HG03432 (cell line): ENCODE results near the gene GNA14.
"Not testable (repeated sequence)": the region's sequence is repeated elsewhere in the genome, so short reads cannot be mapped to it uniquely, and the experiment has no call there.

Source experiments
- ATAC-seq: cut with Tn5 transposase; IDR thresholded peaks from one replicate; pipeline ENCODE4 v1.9.1; 2021; ENCODE audit warnings: mild to moderate bottlenecking, moderate library complexity; ENCODE audit not compliant: unreplicated experiment

Gene GNA14

DNA sequence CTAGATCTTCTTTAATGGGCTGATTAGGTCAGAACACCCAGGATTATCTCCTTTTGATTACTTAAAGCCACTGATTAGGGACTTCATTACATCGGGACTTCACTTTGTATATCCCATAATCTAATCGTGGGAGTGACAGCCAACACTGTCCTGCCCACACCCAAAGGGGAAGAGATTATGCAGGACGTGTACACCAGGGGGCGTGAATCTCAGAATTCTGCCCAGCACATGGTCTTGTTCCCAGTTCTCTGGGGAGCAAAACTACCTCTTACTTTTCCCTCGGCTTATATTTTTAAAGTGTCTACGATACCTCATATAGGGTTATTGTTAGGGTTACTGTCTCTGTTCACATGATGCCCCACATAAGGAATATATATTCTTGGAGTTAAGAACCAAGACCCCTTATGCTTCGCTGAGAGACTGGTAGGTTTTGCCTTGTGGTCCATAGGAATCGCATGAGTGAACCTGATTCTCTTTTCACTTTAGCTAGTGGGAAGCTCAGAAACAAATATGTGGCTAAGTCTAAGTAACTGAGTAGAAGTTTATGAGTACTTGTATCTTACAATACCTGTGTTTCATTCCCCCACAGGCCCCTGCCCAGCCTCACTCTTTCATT lies 192.7 kb downstream of the GNA14 start:
- no peak for ATAC-seq

DNA sequence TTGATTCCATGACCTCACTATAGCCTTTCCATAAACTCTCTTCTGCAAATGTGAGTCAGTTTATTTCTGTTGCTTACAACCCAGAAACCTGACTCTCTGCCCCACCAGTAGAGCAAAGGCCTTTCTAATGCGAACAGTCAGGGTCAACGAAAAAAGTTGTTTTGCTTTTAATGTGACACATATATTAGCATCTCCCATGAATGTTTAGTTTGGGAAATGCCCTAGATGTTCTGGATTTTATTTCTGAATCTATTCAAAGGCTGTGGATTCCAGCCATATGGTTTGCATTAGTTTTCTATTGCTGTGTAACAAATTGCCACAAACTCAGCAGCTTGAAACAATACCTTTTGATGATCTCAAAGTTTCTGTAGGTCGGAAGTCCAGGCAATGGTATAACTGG lies 193.5 kb downstream of the GNA14 start:
- no peak for ATAC-seq

- no peak for ATAC-seq
Measured at GRCh38 chr9:77453825-77454647, 194.1 kb downstream of the GNA14 start.

- no peak for ATAC-seq
Measured at GRCh38 chr9:77451507-77451906, 196.6 kb downstream of the GNA14 start.

GRCh38 chr9:77450085-77450475 lies 198.0 kb downstream of the GNA14 start:
- no peak for ATAC-seq

GRCh38 chr9:77449240-77450084 lies 198.7 kb downstream of the GNA14 start:
- ATAC-seq = no peak

GRCh38 chr9:77447646-77448045 lies 200.5 kb downstream of the GNA14 start:
- ATAC-seq = no peak

GRCh38 chr9:77442436-77442835 lies 205.7 kb downstream of the GNA14 start:
- no peak for ATAC-seq

- not testable (repeated sequence) for ATAC-seq
Measured at GRCh38 chr9:77441124-77441523, 207.0 kb downstream of the GNA14 start.

GRCh38 chr9:77440057-77440456 lies 208.1 kb downstream of the GNA14 start:
- ATAC-seq = no peak

DNA sequence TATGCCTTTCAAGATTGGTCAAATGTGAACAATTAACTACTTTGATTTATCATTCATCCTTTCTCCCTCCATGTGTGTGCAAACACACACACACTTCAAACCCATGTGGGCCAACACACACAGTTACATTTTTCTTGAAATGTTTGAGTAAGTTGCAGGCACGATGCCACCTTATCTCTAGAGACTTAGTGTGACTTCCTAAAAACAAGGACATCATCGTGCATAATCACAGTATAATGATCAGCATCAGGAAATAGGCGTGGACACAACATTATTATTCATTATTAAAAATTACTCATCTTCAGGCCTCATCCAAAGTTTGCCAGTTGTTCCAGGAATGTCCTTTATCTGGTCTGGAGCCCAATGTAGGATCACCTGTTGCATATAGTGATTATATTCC lies 209.5 kb downstream of the GNA14 start:
- ATAC-seq = no peak

GRCh38 chr9:77435688-77436087 lies 212.4 kb downstream of the GNA14 start:
- ATAC-seq = no peak

DNA sequence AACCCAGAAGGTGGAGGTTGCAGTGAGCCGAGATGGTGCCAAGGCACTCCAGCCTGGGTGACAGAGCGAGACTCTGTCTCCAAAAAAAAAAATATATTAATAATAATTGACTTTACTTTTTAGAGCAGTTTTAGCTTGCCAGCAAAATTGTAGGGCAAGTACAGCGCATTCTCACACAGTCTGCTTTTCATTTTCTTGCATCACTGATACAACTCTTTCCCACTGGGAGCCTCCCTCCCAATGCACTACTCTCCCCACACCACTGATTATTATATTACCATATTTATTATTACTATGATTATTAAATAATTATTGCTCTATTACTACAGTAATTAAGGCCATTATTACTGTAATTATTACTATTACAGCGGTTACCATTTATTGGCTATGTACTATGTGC lies 212.8 kb downstream of the GNA14 start:
- ATAC-seq = no peak

DNA sequence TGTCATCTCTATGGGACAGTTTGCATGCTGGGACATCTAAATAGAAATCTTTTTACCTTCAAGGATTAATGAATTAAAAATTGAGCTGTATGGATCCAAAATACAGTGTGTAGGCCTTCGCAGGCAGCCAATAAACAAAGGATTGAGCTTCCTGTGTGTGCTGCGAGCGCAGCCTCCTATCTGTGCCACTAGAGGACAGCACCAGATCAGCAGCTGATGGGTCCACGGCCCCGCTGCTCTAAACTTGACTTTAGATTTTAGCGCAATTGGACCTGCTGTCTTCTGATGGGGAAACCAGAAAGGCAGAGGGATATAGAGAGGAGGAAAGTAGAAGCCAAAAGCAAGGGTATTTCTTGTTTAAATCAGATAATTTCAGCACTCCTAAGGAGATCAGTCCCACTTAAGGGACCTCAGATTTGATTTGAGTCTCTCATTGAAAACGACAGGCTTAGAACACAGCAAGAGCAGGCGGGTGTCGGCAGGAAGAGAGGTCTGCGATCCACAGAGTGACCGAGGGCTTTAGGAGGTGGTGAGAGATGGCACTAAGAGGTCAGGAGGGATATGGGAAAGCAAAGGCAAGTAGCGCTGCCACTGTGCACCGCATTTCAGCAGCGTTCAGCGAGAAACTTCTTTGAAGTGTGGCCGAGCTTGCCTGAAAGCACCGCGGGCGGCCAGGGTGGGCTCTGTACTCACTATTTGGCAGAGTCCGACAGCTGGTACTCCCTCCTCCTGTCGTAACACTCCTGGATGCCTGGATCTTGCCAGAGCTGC lies 214.3 kb downstream of the GNA14 start:
- ATAC-seq = peak; percentile 90

- ATAC-seq = no peak
Measured at GRCh38 chr9:77432053-77432452, 216.1 kb downstream of the GNA14 start.

- no peak for ATAC-seq
Measured at GRCh38 chr9:77429928-77430327, 218.2 kb downstream of the GNA14 start.

GRCh38 chr9:77427256-77427927 lies 220.7 kb downstream of the GNA14 start:
- no peak for ATAC-seq

DNA sequence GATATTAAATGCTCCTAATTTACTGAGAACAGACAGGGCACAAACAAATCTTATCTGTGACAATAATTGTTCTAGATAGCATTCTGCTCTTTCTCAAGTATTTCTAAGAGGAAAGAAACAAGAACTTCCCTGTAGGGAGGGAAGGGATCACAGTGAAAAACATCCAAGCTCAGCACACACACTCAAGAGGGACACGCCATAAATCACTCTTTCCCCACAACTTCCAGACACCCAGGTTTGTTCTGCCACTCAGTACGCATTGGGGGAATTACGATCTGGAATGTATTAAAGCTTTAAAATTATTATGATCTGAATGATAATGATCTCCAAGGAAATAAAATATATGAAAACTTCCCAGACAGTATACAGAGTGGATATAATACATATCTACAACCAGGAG lies 221.4 kb downstream of the GNA14 start:
- ATAC-seq = no peak

- no peak for ATAC-seq
Measured at GRCh38 chr9:77424993-77425392, 223.1 kb downstream of the GNA14 start.

DNA sequence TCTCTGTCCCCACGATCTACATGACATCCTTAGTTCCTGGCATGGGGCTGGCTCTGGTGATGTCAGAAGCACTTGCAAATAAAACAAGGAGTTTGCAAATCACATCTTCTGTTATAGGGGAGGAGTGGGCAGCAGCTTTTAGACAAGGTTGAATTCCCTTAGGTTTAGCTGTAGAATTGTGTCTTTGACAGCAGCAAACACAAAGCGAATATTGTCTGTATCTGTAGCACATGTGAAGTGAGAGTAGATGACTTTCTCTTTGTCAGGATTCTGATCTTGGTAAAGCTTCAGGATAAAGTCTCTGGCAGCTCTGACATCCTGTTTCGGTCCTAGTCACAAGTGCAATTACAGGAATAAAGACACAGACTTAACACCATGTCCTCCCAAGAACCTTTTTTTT lies 224.3 kb downstream of the GNA14 start:
- ATAC-seq = no peak
